PC-9 (cell line): Measurements from ENCODE around the gene TLR1. TPM values are rescaled to one million over a fixed set of nuclear protein-coding genes. Genes with fewer than 3 reads are reported as not detected.
"Not testable (repeated sequence)": the region's sequence is repeated elsewhere in the genome, so short reads cannot be mapped to it uniquely, and the experiment has no call there.

ENCODE experiments used
- BruUV-seq: library from RNA; stranded (reverse); fragments of 400-500 nt; replicated peaks from 2 replicates; lab custom pipeline; 2021; lab: Mats Ljungman, UMichigan
- CTCF ChIA-PET: fragments of 300-600 bp; sonication (Branson Sonifier 250); formaldehyde crosslinking; loops from one replicate; lab custom pipeline; 2022; ENCODE audit warnings: antibody characterized with exemption; lab: Charles Lee
- POLR2A ChIA-PET: fragments of 300-600 bp; sonication (Branson Sonifier 250); formaldehyde crosslinking; loops from one replicate; lab custom pipeline; 2022; ENCODE audit warnings: antibody characterized with exemption; ENCODE audit not compliant: unreplicated experiment; lab: Charles Lee
- DNase-seq, 2 experiments: peaks; one replicate each; pipeline versions ENCODE4 v3.0.0 to v3.0.0-alpha.2; 2015 to 2022; ENCODE audit warnings: mixed read lengths in 1 of 2
- H2AFZ ChIP-seq: fragments of 200-600 bp; sonication (generic); 2 replicates; pipeline ENCODE4 v1.8.1; 2017; ENCODE audit warnings: antibody characterized with exemption
- H3F3A ChIP-seq: fragments of 200-600 bp; sonication (generic); 2 replicates; pipeline ENCODE4 v1.8.1; 2017; ENCODE audit warnings: antibody characterized with exemption, mild to moderate bottlenecking, low read depth; ENCODE audit not compliant: insufficient read depth
- H3K27ac ChIP-seq: fragments of 200-600 bp; sonication (generic); 2 replicates; pipeline ENCODE4 v1.6.1; 2016; ENCODE audit warnings: mixed run types
- H3K27me3 ChIP-seq: fragments of 200-600 bp; sonication (generic); 2 replicates; pipeline ENCODE4 v1.6.1; 2016; ENCODE audit warnings: low read depth, mixed run types; ENCODE audit not compliant: insufficient read depth
- H3K36me3 ChIP-seq: fragments of 200-600 bp; sonication (generic); 2 replicates; pipeline ENCODE4 v1.6.1; 2016; ENCODE audit warnings: low read depth, mixed run types
- H3K4me1 ChIP-seq: fragments of 200-600 bp; sonication (generic); replicated peaks from 2 replicates; pipeline ENCODE4 v1.6.1; 2016; ENCODE audit warnings: mixed run types; ENCODE audit not compliant: insufficient read depth
- H3K4me2 ChIP-seq: fragments of 200-600 bp; sonication (generic); 2 replicates; pipeline ENCODE4 v1.6.1; 2017; ENCODE audit warnings: mixed run types
- H3K4me3 ChIP-seq: fragments of 200-600 bp; sonication (generic); 2 replicates; pipeline ENCODE4 v1.6.1; 2016; ENCODE audit warnings: mixed run types
- H3K79me2 ChIP-seq: fragments of 200-600 bp; sonication (generic); 2 replicates; pipeline ENCODE4 v1.6.1; 2017; ENCODE audit warnings: low read depth, mixed run types
- H3K9me2 ChIP-seq: fragments of 200-600 bp; sonication (generic); 2 replicates; pipeline ENCODE4 v1.8.1; 2017; ENCODE audit warnings: mild to moderate bottlenecking; ENCODE audit not compliant: insufficient read depth
- H3K9me3 ChIP-seq: fragments of 200-600 bp; sonication (generic); 2 replicates; pipeline ENCODE4 v1.8.1; 2016; ENCODE audit warnings: low read depth; ENCODE audit not compliant: insufficient read depth
- H4K20me1 ChIP-seq: fragments of 200-600 bp; sonication (generic); 2 replicates; pipeline ENCODE4 v1.8.1; 2017; ENCODE audit not compliant: insufficient read depth
- EZH2 ChIP-seq: fragments of 200-600 bp; sonication (generic); IDR thresholded peaks from 2 replicates; pipeline ENCODE4 v1.8.0; 2017; ENCODE audit warnings: antibody characterized with exemption, low read depth
- intact Hi-C: fragments of 100-400 bp; cut with micrococcal nuclease; formaldehyde crosslinking; loops from one replicate; pipeline ENCODE4 v1.10.0; 2022; ENCODE audit not compliant: unreplicated experiment
- total RNA-seq: library from RNA; stranded (reverse); gene quantifications from 2 replicates; pipeline ENCODE4 v1.2.3, GENCODE V29; 2021
- TF ChIP-seq, protein P1 (sequence below): fragments of 200-600 bp; sonication (generic); conservative IDR thresholded peaks from 2 replicates; pipeline ENCODE4 v1.6.1; 2017; ENCODE audit warnings: mixed run types, antibody characterized with exemption, mild to moderate bottlenecking, moderate library complexity

TLR1 gene
- total RNA-seq, 1 experiment from 2014 or later, result 3.9 TPM

- H3K27me3 ChIP-seq, result no peaks in the 10 kb centered on the region
- no peak overlapping the region for H3K4me2 ChIP-seq
- no peak overlapping the region for H3K4me3 ChIP-seq
- H3K4me1 ChIP-seq, result no peaks in the 10 kb centered on the region
- H2AFZ ChIP-seq, result no peak overlapping the region
- CTCF ChIA-PET, result interaction anchor here (0.6 to 1.9 kb wide), 2 partner anchors 21 to 188 kb away, joined by 3 to 8 read pairs; no protein-coding TSS in a partner anchor
- no peaks in the 10 kb centered on the region for H3F3A ChIP-seq
- no peaks in the 10 kb centered on the region for H4K20me1 ChIP-seq
- H3K9me2 ChIP-seq, result no peaks in the 10 kb centered on the region
- H3K27ac ChIP-seq, result no peak overlapping the region
- DNase-seq, result no peak
- intact Hi-C loops, result no loop called here
- no peaks in the 10 kb centered on the region for H3K9me3 ChIP-seq
- H3K79me2 ChIP-seq, result no peaks in the 10 kb centered on the region
- POLR2A ChIA-PET, result no interaction called here
- no TSS peak for BruUV-seq
- no peaks in the 10 kb centered on the region for H3K36me3 ChIP-seq
- TF ChIP-seq, protein P1, sequence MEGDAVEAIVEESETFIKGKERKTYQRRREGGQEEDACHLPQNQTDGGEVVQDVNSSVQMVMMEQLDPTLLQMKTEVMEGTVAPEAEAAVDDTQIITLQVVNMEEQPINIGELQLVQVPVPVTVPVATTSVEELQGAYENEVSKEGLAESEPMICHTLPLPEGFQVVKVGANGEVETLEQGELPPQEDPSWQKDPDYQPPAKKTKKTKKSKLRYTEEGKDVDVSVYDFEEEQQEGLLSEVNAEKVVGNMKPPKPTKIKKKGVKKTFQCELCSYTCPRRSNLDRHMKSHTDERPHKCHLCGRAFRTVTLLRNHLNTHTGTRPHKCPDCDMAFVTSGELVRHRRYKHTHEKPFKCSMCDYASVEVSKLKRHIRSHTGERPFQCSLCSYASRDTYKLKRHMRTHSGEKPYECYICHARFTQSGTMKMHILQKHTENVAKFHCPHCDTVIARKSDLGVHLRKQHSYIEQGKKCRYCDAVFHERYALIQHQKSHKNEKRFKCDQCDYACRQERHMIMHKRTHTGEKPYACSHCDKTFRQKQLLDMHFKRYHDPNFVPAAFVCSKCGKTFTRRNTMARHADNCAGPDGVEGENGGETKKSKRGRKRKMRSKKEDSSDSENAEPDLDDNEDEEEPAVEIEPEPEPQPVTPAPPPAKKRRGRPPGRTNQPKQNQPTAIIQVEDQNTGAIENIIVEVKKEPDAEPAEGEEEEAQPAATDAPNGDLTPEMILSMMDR, result no peak
- no peak for TF ChIP-seq EZH2
These were observed 23.6 kb downstream of the TLR1 start for GRCh38 chr4:38780833-38781484.

DNA sequence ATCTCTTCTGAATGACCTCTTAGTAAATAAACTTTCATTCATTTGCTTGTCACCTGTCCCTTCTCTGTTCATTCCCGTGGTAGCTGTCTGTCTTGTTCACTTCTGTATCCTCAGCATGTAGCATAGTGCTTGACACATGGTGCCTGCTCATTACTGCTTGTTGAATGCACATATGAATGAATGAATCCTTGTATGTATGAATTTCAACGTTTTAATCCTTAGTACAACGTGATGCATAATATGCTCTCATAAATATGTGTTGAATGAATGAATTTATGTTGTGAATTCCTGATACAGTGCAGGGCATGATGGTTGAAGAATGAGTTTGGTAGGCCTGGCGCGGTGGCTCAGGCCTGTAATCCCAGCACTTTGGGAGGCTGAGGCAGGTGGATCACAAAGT lies 24.8 kb downstream of the TLR1 start:
- no peak overlapping the region for H3K27ac ChIP-seq
- no peak for DNase-seq
- no TSS peak for BruUV-seq
- no peaks in the 10 kb centered on the region for H3K79me2 ChIP-seq
- no peak overlapping the region for H3K4me2 ChIP-seq
- no peak overlapping the region for H3K4me3 ChIP-seq
- H3K9me3 ChIP-seq, result no peaks in the 10 kb centered on the region
- TF ChIP-seq EZH2, result no peak
- TF ChIP-seq, protein P1, result no peak
- no peaks in the 10 kb centered on the region for H3K36me3 ChIP-seq
- intact Hi-C loops, result no loop called here
- H3F3A ChIP-seq, result no peaks in the 10 kb centered on the region
- no peaks in the 10 kb centered on the region for H4K20me1 ChIP-seq
- no peaks in the 10 kb centered on the region for H3K27me3 ChIP-seq
- H3K9me2 ChIP-seq, result no peaks in the 10 kb centered on the region
- no peaks in the 10 kb centered on the region for H3K4me1 ChIP-seq
- CTCF ChIA-PET, result no interaction called here
- no peak overlapping the region for H2AFZ ChIP-seq
- POLR2A ChIA-PET, result interaction anchor here (0.5 kb wide), 1 partner anchor 634 kb away, joined by 4 read pairs; no protein-coding TSS in a partner anchor

DNA sequence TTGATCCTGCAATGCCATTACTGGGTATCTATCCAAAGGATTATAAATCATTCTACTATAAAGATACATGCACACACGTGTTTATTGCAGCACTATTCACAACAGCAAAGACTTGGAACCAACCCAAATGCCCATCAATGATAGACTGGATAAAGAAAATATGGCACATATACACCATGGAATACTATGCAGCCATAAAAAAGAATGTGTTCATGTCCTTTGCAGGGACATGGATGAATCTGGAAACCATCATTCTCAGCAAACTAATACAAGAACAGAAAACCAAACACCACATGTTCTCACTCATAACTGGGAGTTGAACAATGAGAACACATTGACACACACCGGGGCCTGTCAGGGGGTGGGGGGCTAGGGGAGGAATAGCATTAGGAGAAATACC lies 26.7 kb downstream of the TLR1 start:
- POLR2A ChIA-PET, DNase-seq, H4K20me1 ChIP-seq, CTCF ChIA-PET, H3K27me3 ChIP-seq, BruUV-seq, H3K4me2 ChIP-seq, H3F3A ChIP-seq, H3K36me3 ChIP-seq, H2AFZ ChIP-seq, H3K4me3 ChIP-seq, H3K79me2 ChIP-seq, H3K27ac ChIP-seq, H3K9me3 ChIP-seq, intact Hi-C loops, H3K9me2 ChIP-seq, H3K4me1 ChIP-seq: not testable (repeated sequence)

GRCh38 chr4:38775326-38775725 lies 29.3 kb downstream of the TLR1 start:
- H3K4me3 ChIP-seq, result no peak overlapping the region
- H3K9me2 ChIP-seq, result no peaks in the 10 kb centered on the region
- no peaks in the 10 kb centered on the region for H3F3A ChIP-seq
- CTCF ChIA-PET, result no interaction called here
- no peaks in the 10 kb centered on the region for H3K27me3 ChIP-seq
- no peak for DNase-seq
- no peaks in the 10 kb centered on the region for H3K36me3 ChIP-seq
- no peaks in the 10 kb centered on the region for H4K20me1 ChIP-seq
- H3K79me2 ChIP-seq, result no peaks in the 10 kb centered on the region
- no peaks in the 10 kb centered on the region for H3K4me1 ChIP-seq
- TF ChIP-seq, protein P1, result no peak
- TF ChIP-seq EZH2, result no peak
- H3K4me2 ChIP-seq, result no peak overlapping the region
- H3K27ac ChIP-seq, result no peak overlapping the region
- POLR2A ChIA-PET, result no interaction called here
- H2AFZ ChIP-seq, result no peak overlapping the region
- no peaks in the 10 kb centered on the region for H3K9me3 ChIP-seq
- intact Hi-C loops, result no loop called here
- no TSS peak for BruUV-seq
